Activated naive CD4-positive, alpha-beta T cell treated with anti-CD3 and anti-CD28 coated beads, Interleukin-2, amount 10 ng/mL, durations not matched to agents 7 days and 5 days (primary cell): Measurements from ENCODE around the gene NLGN1.

Experiments used
- CTCF ChIA-PET: fragments of 350-600 bp; sonication (Branson Sonifier 250); formaldehyde crosslinking; loops from one replicate; lab custom pipeline; 2021; ENCODE audit warnings: antibody characterized with exemption; lab: Charles Lee
- DNase-seq: peaks from one replicate; pipeline ENCODE4 v3.0.0-alpha.2; 2020
- H3K27ac Mint-ChIP-seq: one replicate; pipeline ENCODE4 v1.8.0; 2021; ENCODE audit warnings: mild to moderate bottlenecking, moderate library complexity, mixed read lengths
- H3K27me3 Mint-ChIP-seq: one replicate; pipeline ENCODE4 v1.8.0; 2021; ENCODE audit warnings: mild to moderate bottlenecking, mixed read lengths
- H3K36me3 Mint-ChIP-seq: one replicate; pipeline ENCODE4 v1.8.0; 2021; ENCODE audit warnings: mixed read lengths
- H3K4me1 Mint-ChIP-seq: one replicate; pipeline ENCODE4 v1.8.0; 2021; ENCODE audit warnings: mixed read lengths
- H3K4me3 Mint-ChIP-seq: one replicate; pipeline ENCODE4 v1.8.0; 2021; ENCODE audit warnings: mild to moderate bottlenecking, moderate library complexity, mixed read lengths
- H3K9me3 Mint-ChIP-seq: one replicate; pipeline ENCODE4 v1.8.0; 2021; ENCODE audit warnings: mixed read lengths

NLGN1 gene

DNA sequence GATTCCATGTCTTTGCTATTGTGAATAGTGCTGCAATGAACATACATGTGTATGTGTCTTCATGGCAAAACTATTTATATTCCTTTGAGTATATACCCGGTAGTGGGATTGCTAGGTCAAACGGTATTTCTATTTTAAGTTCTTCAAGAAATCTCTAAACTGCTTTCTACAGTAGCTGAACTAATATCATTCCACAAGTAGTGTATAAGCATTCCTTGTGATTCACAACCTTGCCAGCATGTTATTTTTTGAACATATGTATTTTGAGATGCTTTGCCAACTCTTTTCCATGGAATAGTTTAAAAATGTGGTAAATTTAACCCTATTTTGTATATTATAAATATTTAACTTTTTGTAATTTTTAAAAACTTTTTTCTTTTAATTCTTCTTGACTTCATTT is 868.9 kb downstream of the NLGN1 start:
- no peak for DNase-seq
- Mint-ChIP-seq H3K4me1 (no peaks in the 10 kb centered on the region), H3K4me3 (no peak overlapping the region), H3K36me3 (no peaks in the 10 kb centered on the region), H3K27me3 (no peaks in the 10 kb centered on the region), H3K9me3 (no peaks in the 10 kb centered on the region), H3K27ac (no peak overlapping the region)
- CTCF ChIA-PET, result no interaction called here

DNA sequence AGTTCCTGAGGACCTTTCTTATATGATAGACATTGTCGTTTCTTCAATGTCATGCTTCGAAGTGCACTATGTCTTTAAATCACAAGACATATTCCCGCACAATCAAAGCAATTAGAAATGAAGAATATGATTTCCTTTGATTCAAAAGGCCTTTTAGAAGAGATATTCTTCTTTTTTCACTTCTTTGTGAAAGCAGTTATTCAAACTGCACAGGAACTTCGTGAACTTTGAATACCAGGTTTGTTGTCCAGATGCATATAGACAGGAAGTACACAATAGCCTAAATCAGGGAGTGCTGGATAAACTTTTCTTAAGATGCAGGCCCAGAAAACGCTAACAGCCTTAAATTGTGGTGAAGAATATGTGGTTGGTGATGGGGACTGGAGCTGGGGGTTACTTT is 870.5 kb downstream of the NLGN1 start:
- Mint-ChIP-seq H3K27me3 (no peaks in the 10 kb centered on the region), H3K4me1 (no peaks in the 10 kb centered on the region)

DNA sequence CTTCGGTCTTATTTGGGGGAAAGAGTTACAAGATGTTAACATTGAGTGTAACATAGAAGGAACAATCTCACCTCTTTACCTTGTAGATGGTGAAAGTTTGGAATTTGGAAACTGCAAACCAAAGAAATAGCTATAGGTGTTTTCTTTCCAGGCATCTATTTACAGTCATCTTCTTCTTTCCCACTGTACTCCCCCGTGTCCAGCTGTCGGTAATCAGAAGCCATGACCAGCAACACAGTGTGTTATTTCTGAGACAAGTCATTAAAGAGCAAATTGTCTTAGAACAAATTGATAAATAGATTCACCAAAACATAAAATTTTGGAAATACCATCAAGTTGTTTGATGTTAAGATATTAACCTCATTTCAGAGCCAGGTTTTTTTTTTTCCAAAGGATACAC is 871.0 kb downstream of the NLGN1 start:
- no peak overlapping the region for H3K4me3 Mint-ChIP-seq
- no peaks in the 10 kb centered on the region for H3K36me3 Mint-ChIP-seq
- no peaks in the 10 kb centered on the region for H3K27me3 Mint-ChIP-seq
- no peaks in the 10 kb centered on the region for H3K4me1 Mint-ChIP-seq
- CTCF ChIA-PET, result no interaction called here
- H3K9me3 Mint-ChIP-seq, result no peaks in the 10 kb centered on the region
- no peak for DNase-seq
- H3K27ac Mint-ChIP-seq, result no peak overlapping the region

More for the DNA sequence above, 870.5 kb downstream of the NLGN1 start:
- CTCF ChIA-PET, result no interaction called here
- Mint-ChIP-seq H3K27ac (no peak overlapping the region), H3K4me3 (no peak overlapping the region), H3K9me3 (no peaks in the 10 kb centered on the region), H3K36me3 (no peaks in the 10 kb centered on the region)
- DNase-seq, result no peak

DNA sequence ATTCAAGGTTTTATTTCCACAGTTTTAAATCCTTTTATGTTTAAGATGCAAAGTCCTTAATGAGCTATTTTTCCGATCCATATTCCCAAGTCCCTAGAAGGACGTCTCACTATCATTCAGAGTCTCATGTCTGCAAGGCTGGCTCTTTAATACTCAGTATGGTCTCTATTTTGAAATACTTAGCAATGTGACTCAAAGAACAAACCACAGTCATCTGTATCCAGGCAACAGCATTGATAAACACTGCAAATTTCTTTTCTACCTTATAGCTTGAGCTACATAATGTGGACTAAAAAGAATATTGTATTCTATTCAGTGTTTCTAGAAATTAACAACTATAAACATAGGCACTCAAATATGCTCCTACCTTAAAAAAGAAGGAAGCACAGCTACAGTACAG is 873.3 kb downstream of the NLGN1 start:
- Mint-ChIP-seq H3K4me3 (no peak overlapping the region), H3K27ac (no peak overlapping the region), H3K4me1 (no peaks in the 10 kb centered on the region), H3K36me3 (no peaks in the 10 kb centered on the region), H3K27me3 (no peaks in the 10 kb centered on the region), H3K9me3 (no peaks in the 10 kb centered on the region)
- CTCF ChIA-PET, result no interaction called here
- DNase-seq, result no peak

DNA sequence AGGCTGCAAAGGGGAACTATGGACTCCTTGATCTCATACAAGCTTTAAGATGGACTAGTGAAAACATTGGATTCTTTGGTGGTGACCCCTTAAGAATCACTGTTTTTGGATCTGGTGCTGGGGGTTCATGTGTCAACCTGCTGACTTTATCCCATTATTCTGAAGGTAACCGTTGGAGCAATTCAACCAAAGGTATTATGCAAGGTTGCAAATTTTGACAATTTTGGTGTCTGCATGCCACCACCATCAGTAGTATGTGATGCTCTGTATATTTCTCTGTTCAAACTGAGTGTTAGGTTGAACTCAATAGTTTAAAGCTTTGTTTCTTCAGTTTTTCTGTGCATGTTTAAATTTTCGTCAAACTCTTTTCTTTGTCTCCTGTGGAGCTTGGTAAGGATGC is 877.8 kb downstream of the NLGN1 start:
- no peaks in the 10 kb centered on the region for H3K36me3 Mint-ChIP-seq
- H3K27me3 Mint-ChIP-seq, result no peaks in the 10 kb centered on the region
- no peak overlapping the region for H3K27ac Mint-ChIP-seq
- H3K4me1 Mint-ChIP-seq, result no peaks in the 10 kb centered on the region
- DNase-seq, result no peak
- H3K9me3 Mint-ChIP-seq, result peaks cover 1% of the 10 kb centered on the region
- no peak overlapping the region for H3K4me3 Mint-ChIP-seq
- CTCF ChIA-PET, result no interaction called here

DNA sequence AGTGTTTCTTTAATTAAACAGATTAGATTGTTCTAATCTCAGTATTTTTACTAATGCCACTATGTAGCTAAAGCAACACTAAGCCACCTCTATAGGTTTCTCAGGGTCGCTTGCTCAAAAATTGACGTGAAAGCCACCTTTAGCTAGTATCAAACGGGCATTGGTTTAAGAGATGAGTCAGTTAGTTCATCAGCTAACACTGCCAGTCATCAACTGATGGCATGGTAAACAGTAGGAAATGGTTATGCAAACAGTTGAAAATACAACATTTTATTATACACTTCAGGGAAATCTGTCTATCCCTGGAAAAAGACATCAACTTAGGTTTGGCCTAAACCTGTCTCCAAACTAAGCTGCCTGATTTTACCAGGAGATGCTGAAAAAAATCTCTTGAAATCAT is 879.3 kb downstream of the NLGN1 start:
- DNase-seq, result no peak
- Mint-ChIP-seq H3K27ac (no peak overlapping the region), H3K36me3 (no peaks in the 10 kb centered on the region), H3K4me1 (no peaks in the 10 kb centered on the region), H3K9me3 (peaks cover 4% of the 10 kb centered on the region), H3K4me3 (no peak overlapping the region), H3K27me3 (no peaks in the 10 kb centered on the region)
- CTCF ChIA-PET, result no interaction called here

DNA sequence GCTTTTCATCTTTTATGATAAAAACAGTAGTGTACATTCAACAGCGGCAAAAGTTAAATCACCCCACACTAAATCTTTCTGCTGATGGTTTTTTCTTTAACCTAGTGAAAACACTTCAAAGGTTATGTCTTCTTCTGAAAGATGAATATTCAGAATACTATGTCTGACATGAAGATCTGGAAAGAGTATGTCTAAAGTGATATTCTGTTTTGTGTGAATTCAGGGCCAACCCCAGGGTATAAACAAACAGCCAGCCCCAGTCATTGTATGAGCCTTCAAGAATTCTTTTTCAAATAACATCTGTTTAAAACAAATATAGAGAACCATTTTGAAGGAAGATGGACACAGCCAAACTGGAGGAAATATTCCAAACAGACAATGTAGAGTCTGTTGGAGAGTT is 880.5 kb downstream of the NLGN1 start:
- CTCF ChIA-PET, result no interaction called here

DNA sequence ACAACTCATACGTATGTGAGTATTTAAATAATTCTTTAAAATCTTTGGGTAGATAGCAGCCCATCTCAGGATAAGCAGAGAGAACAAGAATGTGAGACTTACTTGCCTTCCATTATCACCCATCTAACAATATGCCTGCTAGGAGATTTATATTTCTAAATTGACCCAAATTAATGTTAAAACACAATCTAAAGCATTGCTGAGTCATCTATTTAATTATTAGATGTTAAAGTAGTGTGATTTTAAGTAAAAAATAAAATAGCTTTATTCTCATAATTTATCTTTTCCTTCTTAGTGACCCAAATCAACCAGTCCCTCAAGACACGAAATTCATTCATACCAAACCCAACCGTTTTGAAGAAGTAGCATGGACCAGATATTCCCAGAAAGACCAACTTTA is 882.6 kb downstream of the NLGN1 start:
- H3K27me3 Mint-ChIP-seq, result no peaks in the 10 kb centered on the region
- CTCF ChIA-PET, result no interaction called here

More for the DNA sequence above, 880.5 kb downstream of the NLGN1 start:
- no peaks in the 10 kb centered on the region for H3K27me3 Mint-ChIP-seq
- peaks cover 4% of the 10 kb centered on the region for H3K9me3 Mint-ChIP-seq
- DNase-seq, result no peak
- H3K4me3 Mint-ChIP-seq, result no peak overlapping the region
- H3K4me1 Mint-ChIP-seq, result no peaks in the 10 kb centered on the region
- no peak overlapping the region for H3K27ac Mint-ChIP-seq
- H3K36me3 Mint-ChIP-seq, result no peaks in the 10 kb centered on the region

DNA sequence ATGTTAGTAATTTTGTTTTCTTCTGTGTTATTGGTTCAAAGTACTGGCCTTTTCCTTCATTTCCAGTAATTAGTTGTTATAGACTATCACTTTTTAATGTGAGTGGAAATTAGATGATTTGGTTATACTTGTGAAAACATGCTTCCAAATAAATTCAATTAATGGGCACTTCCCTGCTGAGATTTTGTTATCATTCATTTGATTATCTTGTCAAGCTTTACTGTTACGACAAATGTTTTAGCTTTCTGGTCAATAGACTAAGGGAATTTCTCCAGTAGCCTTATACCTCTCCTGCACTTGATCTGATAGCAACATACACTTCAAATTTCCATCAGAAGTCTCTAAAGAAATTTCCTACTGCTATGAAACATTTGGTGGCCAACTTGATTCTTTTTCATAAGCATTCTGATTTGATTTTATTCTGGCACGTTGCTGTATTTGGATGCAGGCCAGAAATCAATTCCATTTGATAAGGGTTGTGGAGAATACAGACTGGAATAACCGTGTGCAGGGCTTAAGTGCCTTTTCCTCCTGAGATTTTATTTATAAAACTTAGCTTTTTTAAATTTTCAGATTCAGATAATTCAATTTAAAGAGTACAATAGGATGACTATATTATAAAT is 887.8 kb downstream of the NLGN1 start:
- H3K9me3 Mint-ChIP-seq, result peaks cover 3% of the 10 kb centered on the region
- H3K27me3 Mint-ChIP-seq, result no peaks in the 10 kb centered on the region
- no peak for DNase-seq
- CTCF ChIA-PET, result no interaction called here
- H3K4me3 Mint-ChIP-seq, result no peak overlapping the region
- H3K27ac Mint-ChIP-seq, result no peak overlapping the region
- H3K4me1 Mint-ChIP-seq, result no peaks in the 10 kb centered on the region
- no peaks in the 10 kb centered on the region for H3K36me3 Mint-ChIP-seq

More for the DNA sequence above, 882.6 kb downstream of the NLGN1 start:
- no peak overlapping the region for H3K27ac Mint-ChIP-seq
- no peaks in the 10 kb centered on the region for H3K4me1 Mint-ChIP-seq
- H3K9me3 Mint-ChIP-seq, result peaks cover 4% of the 10 kb centered on the region
- no peak overlapping the region for H3K4me3 Mint-ChIP-seq
- no peak for DNase-seq
- no peaks in the 10 kb centered on the region for H3K36me3 Mint-ChIP-seq

DNA sequence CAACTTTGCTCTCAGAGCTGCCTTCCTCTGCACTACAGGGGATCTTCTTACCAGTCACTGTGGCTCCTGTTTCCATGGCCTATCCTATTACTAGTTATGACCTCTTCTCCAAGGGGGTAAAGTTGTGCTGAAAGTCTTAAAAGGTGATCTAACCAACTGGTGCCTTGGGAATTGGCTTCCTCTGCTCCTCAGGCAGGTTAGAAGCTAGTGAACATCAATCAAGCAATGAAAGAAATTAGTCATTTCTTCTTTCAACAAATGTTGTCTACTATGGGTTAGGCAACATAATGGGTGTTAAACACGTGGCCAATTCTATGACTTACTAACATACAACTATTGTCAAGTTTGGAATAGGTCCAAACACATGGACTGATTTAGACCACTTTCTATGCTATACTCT is 890.2 kb downstream of the NLGN1 start:
- H3K9me3 Mint-ChIP-seq, result no peaks in the 10 kb centered on the region
- H3K27ac Mint-ChIP-seq, result no peak overlapping the region
- CTCF ChIA-PET, result no interaction called here
- H3K4me3 Mint-ChIP-seq, result no peak overlapping the region
- no peaks in the 10 kb centered on the region for H3K36me3 Mint-ChIP-seq
- H3K4me1 Mint-ChIP-seq, result no peaks in the 10 kb centered on the region
- no peak for DNase-seq
- H3K27me3 Mint-ChIP-seq, result no peaks in the 10 kb centered on the region

DNA sequence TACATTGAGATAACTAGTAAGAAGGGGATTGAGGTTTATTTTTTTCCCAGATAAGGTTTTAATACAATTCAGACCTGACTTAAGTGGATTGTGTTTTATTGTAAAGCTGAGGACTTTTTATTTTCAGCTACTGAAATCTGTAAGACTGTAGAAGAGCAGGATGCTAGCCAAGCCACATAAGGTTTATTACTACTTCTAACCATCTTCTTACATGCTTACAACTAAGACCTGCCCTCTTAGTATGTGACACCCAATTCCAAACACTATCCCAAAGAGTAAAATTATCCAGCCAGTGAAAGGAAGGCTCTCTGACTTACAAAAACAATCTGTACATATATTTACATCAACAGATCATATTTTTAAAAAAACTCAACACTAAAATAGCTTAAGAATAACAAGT is 897.1 kb downstream of the NLGN1 start:
- H3K4me3 Mint-ChIP-seq, result no peak overlapping the region

DNA sequence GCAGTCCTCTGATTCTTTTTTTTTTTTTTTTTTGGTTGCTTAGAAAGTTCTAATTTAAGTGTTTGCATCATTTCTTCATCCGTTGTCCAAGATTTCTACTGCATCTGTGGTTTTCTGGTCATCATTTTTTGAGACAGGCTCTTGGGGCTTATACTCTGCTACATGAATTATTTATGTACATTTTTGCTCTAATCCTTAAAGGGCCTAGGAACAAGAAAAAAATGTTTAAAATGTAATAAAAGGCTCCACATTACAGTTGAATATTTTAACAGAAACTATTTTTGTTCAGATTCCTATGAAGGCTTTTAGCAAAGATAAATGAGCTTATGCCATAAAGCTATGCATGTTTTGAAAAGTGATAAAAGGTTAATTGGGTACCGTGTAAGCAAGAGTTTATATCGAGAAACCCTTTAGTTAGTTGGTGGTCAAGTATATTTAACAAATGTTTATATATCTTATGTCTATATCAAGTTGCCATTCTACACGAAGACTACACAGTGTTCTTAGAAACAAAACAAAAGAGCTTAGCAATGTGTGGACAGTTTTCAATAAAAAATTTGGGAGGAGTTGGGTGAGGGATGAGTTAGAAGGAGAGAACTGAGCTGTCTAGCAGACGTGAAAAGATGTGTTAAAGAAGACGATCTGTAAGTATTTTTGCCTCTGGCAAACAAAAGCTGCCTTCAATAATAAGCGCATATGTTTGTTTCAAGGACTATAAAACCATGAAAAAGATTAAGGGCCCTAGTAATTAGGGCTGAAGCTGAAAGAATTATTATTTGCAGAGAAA is 898.0 kb downstream of the NLGN1 start:
- no peaks in the 10 kb centered on the region for H3K9me3 Mint-ChIP-seq
- no peaks in the 10 kb centered on the region for H3K4me1 Mint-ChIP-seq
- CTCF ChIA-PET, result no interaction called here
- no peak overlapping the region for H3K4me3 Mint-ChIP-seq
- H3K27me3 Mint-ChIP-seq, result no peaks in the 10 kb centered on the region
- DNase-seq, result no peak
- H3K27ac Mint-ChIP-seq, result no peak overlapping the region
- no peaks in the 10 kb centered on the region for H3K36me3 Mint-ChIP-seq

More for the DNA sequence above, 897.1 kb downstream of the NLGN1 start:
- Mint-ChIP-seq H3K27ac (no peak overlapping the region), H3K4me1 (no peaks in the 10 kb centered on the region), H3K27me3 (no peaks in the 10 kb centered on the region), H3K36me3 (no peaks in the 10 kb centered on the region), H3K9me3 (no peaks in the 10 kb centered on the region)
- CTCF ChIA-PET, result no interaction called here
- no peak for DNase-seq

DNA sequence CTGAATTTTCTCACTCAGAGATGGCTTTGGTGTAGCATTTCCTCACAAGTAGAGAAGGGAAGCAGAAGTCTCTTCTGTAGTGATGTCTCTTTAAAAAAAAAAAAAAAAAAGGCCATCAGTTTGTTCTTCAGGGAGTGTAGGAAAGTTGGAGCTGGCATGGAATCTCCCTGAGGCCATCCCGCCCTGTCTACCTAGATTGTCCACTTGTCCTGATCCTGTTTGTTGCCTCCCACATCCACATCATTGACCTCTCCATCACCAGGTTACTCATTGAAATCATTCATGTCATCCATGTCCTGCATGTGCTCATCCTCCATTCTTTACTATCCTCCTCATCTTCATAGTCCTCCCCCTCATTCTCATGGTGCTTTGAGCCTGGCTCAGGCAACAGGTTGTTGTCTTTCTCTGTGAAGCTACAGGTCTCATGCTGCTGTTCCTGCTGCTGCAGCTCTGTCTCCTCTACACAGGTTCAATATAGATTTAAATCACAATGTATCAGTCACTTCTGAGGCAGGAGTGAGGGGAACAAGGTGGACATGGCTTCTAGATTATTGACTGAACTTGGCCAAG is 905.3 kb downstream of the NLGN1 start:
- no peaks in the 10 kb centered on the region for H3K36me3 Mint-ChIP-seq
- H3K9me3 Mint-ChIP-seq, result no peaks in the 10 kb centered on the region
- no peaks in the 10 kb centered on the region for H3K4me1 Mint-ChIP-seq
- CTCF ChIA-PET, result no interaction called here
- no peaks in the 10 kb centered on the region for H3K27me3 Mint-ChIP-seq
- H3K4me3 Mint-ChIP-seq, result no peak overlapping the region
- H3K27ac Mint-ChIP-seq, result no peak overlapping the region
- no peak for DNase-seq

DNA sequence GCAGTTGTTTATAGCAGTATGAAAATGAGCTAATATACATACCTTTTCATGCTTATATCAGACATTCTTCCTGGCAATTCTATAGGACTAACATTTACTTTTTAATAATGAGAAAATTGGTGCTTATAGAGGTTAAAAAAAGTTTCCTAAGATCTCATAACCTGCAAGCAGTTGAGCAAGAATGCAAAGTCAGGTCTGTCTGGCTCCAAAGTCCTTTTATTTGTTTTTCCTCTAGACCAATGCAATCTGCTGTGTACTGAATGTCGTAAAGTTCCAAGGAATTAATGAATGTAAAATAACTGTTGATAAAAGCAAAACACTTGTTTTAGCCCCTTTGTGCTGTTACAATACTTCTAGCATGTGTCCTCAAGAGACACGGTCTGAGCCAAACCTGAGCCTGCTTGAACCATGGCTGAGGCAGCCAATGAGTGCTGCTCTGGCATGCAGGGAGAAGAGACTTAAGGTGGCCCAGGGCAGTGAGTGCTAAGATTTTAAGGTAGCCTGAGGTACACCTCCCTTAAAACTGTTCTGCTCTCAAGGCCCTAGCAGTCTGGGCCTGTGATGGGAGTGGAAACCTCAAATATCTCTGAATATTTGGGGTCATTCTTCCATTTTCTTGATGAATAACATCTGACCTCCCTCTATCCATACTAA is 906.5 kb downstream of the NLGN1 start:
- H3K27me3 Mint-ChIP-seq, result no peaks in the 10 kb centered on the region
- no peak overlapping the region for H3K4me3 Mint-ChIP-seq
- H3K36me3 Mint-ChIP-seq, result no peaks in the 10 kb centered on the region
- DNase-seq, result no peak
- H3K4me1 Mint-ChIP-seq, result no peaks in the 10 kb centered on the region
- CTCF ChIA-PET, result no interaction called here
- no peaks in the 10 kb centered on the region for H3K9me3 Mint-ChIP-seq
- H3K27ac Mint-ChIP-seq, result no peak overlapping the region

DNA sequence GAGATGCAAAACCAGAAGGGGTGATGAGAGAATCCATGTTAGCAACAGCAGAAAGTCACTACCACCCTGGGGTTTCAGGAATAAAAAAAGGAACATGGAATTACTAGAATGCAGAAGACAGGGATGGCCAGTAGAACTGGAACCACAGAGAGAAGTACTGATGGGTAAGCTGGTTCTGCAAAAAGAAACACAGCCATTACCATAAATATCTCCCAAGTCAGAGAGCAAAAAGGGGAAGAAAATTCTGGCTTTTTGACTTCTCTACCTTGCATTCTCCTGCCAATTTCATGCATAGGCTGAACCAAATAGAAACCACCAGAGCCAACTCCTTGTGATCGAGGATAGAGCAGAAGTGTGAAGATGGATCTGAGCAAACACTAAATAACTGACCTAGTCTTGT is 911.2 kb downstream of the NLGN1 start:
- H3K4me3 Mint-ChIP-seq, result no peak overlapping the region
- no peak overlapping the region for H3K27ac Mint-ChIP-seq
- H3K36me3 Mint-ChIP-seq, result no peaks in the 10 kb centered on the region
- H3K9me3 Mint-ChIP-seq, result no peaks in the 10 kb centered on the region
- DNase-seq, result no peak
- CTCF ChIA-PET, result no interaction called here
- H3K27me3 Mint-ChIP-seq, result no peaks in the 10 kb centered on the region
- H3K4me1 Mint-ChIP-seq, result no peaks in the 10 kb centered on the region
